ENCODE data around the gene DNAJB6.

DNA sequence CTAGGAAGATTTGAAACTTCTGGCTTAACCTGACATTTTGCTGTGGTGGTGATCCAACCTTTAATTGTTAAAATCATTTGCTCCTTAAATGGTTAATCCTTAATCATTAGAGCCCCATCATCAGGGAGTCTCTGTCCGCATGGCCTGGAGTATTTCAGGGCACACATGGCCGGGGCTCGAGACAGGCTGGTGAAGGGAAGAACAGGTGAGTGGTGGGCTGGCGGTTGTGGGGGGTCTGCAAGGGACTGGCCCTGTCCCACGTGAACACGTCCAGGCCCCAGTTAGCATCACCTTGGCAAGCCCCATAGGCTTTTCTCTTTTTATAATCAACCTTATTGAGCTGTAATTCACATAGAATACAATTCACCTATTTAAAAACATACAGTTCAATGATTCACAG is 109.5 kb downstream of the DNAJB6 start:
- TF ChIP-seq, protein P1, sequence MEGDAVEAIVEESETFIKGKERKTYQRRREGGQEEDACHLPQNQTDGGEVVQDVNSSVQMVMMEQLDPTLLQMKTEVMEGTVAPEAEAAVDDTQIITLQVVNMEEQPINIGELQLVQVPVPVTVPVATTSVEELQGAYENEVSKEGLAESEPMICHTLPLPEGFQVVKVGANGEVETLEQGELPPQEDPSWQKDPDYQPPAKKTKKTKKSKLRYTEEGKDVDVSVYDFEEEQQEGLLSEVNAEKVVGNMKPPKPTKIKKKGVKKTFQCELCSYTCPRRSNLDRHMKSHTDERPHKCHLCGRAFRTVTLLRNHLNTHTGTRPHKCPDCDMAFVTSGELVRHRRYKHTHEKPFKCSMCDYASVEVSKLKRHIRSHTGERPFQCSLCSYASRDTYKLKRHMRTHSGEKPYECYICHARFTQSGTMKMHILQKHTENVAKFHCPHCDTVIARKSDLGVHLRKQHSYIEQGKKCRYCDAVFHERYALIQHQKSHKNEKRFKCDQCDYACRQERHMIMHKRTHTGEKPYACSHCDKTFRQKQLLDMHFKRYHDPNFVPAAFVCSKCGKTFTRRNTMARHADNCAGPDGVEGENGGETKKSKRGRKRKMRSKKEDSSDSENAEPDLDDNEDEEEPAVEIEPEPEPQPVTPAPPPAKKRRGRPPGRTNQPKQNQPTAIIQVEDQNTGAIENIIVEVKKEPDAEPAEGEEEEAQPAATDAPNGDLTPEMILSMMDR (IDR thresholded peaks at IDR 0.05; ENCODE audit: poor library complexity): no peak
- TF ChIP-seq EZH2 (IDR thresholded peaks at IDR 0.05; ENCODE audit: borderline replicate concordance) (no peak), EZH2phosphoT487 (IDR thresholded peaks at IDR 0.05; ENCODE audit: low read depth, severe bottlenecking, unreplicated experiment) (no peak)

All from hepatocyte (in vitro differentiated cells).